ENCODE data around the gene ACOT7. TPM values are rescaled to one million over a fixed set of nuclear protein-coding genes. Genes with fewer than 3 reads are reported as not detected.
"Not testable (repeated sequence)": the region's sequence is repeated elsewhere in the genome, so short reads cannot be mapped to it uniquely, and the experiment has no call there.

Gene ACOT7
- total and polyA plus RNA-seq, 10 donors: 10.6 to 31.5 (median 20.3) TPM

DNA sequence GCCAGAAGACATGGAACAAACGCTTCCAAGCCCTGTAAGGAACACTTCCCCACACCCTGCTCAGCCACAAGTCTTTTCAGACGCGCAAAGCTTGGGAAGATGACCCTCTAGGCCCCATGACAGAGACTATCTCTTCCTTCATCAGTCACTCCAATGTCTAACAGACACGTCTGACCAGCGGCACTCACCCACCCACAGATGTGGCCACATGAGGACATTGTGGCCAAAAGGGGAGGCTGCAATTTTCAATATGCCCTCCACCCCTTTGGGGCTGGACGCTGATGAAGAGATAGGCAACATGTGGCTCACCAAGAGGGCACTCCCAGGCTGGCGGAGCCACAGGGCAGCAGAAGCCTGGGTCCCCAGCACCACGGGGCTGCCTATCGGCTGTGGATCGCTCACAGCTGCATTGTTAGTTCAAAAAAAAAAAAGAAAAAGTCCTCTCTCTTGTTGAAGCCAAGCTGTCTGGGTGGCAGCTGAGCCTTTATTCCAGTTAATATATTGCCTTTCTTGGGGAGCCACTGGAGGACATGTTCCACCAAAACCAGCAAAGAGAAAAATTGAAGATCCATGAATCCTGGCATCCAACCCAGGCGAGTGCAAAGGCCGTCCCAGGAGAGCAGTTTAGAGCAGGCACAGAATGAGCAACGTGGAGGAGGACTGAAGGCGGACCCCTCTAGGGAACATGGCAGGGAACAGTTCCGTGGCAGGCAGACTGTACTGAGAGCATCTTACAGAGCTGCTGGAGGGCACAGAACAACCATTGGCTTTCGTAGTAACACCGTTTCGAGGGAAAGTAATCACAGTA lies 80.0 kb downstream of the ACOT7 start:
- Histone ChIP-seq H3K4me3 (no peak overlapping the region), H3K27ac (no peak overlapping the region), H3K36me3 (peaks cover 0 to 34% (median 0%) of the 10 kb centered on the region in 6 donors), H3K9me3 (no peaks in the 10 kb centered on the region), H3K27me3 (replicated peaks in 1 of 7) (no peaks in the 10 kb centered on the region), H3K4me1 (no peaks in the 10 kb centered on the region)
- intact Hi-C loops (cut with DNase I; ENCODE audit: low total_unique reads): no loop called here
- 87 to 96% (median 90%) methylated on average over 17 to 18 of the region's 18 CpGs for WGBS, 5 donors
- TF ChIP-seq, protein P1, sequence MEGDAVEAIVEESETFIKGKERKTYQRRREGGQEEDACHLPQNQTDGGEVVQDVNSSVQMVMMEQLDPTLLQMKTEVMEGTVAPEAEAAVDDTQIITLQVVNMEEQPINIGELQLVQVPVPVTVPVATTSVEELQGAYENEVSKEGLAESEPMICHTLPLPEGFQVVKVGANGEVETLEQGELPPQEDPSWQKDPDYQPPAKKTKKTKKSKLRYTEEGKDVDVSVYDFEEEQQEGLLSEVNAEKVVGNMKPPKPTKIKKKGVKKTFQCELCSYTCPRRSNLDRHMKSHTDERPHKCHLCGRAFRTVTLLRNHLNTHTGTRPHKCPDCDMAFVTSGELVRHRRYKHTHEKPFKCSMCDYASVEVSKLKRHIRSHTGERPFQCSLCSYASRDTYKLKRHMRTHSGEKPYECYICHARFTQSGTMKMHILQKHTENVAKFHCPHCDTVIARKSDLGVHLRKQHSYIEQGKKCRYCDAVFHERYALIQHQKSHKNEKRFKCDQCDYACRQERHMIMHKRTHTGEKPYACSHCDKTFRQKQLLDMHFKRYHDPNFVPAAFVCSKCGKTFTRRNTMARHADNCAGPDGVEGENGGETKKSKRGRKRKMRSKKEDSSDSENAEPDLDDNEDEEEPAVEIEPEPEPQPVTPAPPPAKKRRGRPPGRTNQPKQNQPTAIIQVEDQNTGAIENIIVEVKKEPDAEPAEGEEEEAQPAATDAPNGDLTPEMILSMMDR (IDR thresholded peaks at IDR 0.05 in 8 of 11, conservative IDR thresholded peaks at IDR 0.05 in 3 of 11): no peak
- TF ChIP-seq POLR2AphosphoS5 (IDR thresholded peaks at IDR 0.05): no peak
- TF ChIP-seq POLR2A (IDR thresholded peaks at IDR 0.05): no peak
- DNase-seq: no peak

DNA sequence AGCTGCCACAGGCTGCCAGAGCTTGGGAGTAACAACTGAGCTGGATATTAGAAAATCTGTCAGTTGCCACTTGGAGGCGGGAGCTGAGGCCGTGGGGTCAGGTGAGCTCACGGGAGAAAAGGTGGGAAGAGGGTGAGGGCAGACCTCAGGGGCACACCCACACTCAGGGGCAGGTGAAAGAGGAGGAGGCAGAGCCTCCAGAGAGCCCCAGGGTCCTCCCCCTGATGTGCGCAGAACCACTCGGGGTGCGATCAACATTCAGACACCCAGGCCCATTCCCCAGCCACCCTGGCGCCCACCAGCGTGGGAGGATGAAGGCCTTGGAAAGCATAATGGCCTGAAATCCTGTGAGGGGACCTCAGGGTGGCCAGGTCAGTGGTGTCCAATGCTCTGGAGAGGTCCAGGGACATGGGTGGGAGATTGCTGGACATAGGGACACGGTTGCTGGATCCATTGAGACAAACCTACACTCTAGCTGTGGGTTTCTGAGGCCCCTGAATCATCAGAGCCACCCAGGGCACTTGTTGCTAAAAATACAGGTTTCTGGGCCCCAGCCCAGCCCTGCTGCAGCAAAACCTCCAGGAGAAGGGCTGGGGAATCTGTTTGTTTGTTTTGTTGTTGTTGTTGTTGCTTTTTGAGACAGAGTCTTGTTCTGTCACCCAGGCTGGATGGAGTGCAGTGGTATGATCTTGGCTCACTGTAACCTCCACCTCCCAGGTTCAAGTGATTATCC lies 83.3 kb downstream of the ACOT7 start:
- TF ChIP-seq POLR2AphosphoS5 (IDR thresholded peaks at IDR 0.05) (no peak), POLR2A (IDR thresholded peaks at IDR 0.05) (no peak)
- TF ChIP-seq, protein P1 (IDR thresholded peaks at IDR 0.05 in 8 of 11, conservative IDR thresholded peaks at IDR 0.05 in 3 of 11): no peak
- Histone ChIP-seq H3K27me3 (replicated peaks in 1 of 7) (no peaks in the 10 kb centered on the region), H3K4me1 (no peaks in the 10 kb centered on the region), H3K4me3 (no peak overlapping the region), H3K27ac (no peak overlapping the region), H3K36me3 (peaks cover 0 to 7% (median 0%) of the 10 kb centered on the region in 6 donors), H3K9me3 (peaks cover 0 to 6% (median 0%) of the 10 kb centered on the region in 8 donors)
- 92 to 98% (median 95%) methylated on average over 9 of the region's 9 CpGs for WGBS, 5 donors
- DNase-seq: no peak
- intact Hi-C loops (cut with DNase I; ENCODE audit: low total_unique reads): no loop called here

DNA sequence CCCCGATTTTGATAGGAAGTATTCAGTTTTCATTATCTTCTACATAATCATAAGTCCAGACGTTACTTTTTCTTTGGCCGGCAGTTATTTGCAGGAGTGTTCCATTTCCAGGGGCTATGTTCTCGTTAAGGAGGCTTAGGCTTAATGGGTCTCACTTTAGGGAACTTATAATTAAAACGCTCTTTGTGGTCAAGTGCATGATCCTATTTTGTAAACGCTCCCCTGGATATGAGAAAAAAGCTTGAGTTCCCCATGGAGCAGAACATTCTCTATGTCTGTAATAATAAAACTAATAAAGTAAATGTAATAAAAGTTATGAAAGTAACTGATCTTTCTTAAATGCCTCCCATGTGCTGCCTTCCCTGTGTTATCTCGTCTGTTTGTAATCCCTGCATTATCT lies 84.0 kb downstream of the ACOT7 start:
- Histone ChIP-seq H3K9me3 (peaks cover 0 to 6% (median 0%) of the 10 kb centered on the region in 8 donors), H3K4me1 (no peaks in the 10 kb centered on the region), H3K36me3 (peaks cover 0 to 7% (median 0%) of the 10 kb centered on the region in 6 donors), H3K27ac (no peak overlapping the region), H3K27me3 (replicated peaks in 1 of 7) (no peaks in the 10 kb centered on the region), H3K4me3 (no peak overlapping the region)
- intact Hi-C loops (cut with DNase I; ENCODE audit: low total_unique reads): no loop called here
- no peak for DNase-seq
- TF ChIP-seq POLR2A (IDR thresholded peaks at IDR 0.05): no peak
- TF ChIP-seq POLR2AphosphoS5 (IDR thresholded peaks at IDR 0.05): no peak
- TF ChIP-seq, protein P1 (IDR thresholded peaks at IDR 0.05 in 8 of 11, conservative IDR thresholded peaks at IDR 0.05 in 3 of 11): no peak
- 86 to 93% (median 93%) methylated on average over 7 of the region's 7 CpGs for WGBS, 5 donors

DNA sequence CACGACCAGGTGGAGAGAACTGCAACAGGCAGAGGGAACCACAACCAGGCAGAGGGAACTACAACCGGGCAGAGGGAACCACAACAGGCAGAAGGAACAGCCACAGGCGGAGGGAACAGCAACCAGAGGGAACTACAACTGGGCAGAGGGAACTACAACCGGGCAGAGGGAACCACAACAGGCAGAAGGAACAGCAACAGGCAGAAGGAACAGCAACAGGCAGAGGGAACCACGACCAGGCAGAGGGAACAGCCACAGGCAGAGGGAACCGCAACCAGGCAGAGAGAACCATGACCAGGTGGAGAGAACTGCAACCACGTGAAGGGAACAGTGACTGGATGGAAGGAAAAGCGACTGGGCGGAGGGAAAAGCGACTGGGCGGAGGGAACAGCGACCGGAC lies 85.1 kb downstream of the ACOT7 start:
- TF ChIP-seq, protein P1 (IDR thresholded peaks at IDR 0.05 in 8 of 11, conservative IDR thresholded peaks at IDR 0.05 in 3 of 11): no peak
- TF ChIP-seq POLR2A (IDR thresholded peaks at IDR 0.05) (no peak), POLR2AphosphoS5 (IDR thresholded peaks at IDR 0.05) (no peak)
- Histone ChIP-seq H3K27ac (no peak overlapping the region), H3K36me3 (peaks cover 0 to under 1% (median 0%) of the 10 kb centered on the region in 6 donors), H3K9me3 (peaks cover 0 to 6% (median 0%) of the 10 kb centered on the region in 8 donors), H3K4me1 (no peaks in the 10 kb centered on the region), H3K27me3 (replicated peaks in 1 of 7) (no peaks in the 10 kb centered on the region), H3K4me3 (no peak overlapping the region)
- WGBS, 5 donors: 90 to 95% (median 92%) methylated on average over 13 of the region's 13 CpGs
- intact Hi-C loops (cut with DNase I; ENCODE audit: low total_unique reads): no loop called here
- DNase-seq: no peak

DNA sequence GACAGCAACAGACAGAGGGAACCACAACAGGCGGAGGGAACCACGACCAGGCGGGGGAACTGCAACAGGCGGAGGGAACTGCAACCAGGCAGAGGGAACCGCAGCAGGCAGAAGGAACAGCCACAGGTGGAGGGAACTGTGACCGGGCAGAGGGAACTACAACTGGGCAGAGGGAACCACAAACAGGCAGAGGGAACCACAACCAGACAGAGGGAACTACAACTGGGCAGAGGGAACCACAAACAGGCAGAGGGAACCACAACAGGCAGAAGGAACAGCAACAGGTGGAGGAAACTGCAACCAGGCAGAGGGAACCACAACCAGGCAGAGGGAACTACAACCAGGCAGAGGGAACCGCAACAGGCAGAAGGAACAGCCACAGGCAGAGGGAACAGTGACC lies 85.9 kb downstream of the ACOT7 start:
- WGBS, 5 donors: 78 to 92% (median 88%) methylated on average over 7 of the region's 7 CpGs
- DNase-seq: not testable (repeated sequence)

More for the DNA sequence above, 85.9 kb downstream of the ACOT7 start:
- intact Hi-C loops (cut with DNase I; ENCODE audit: low total_unique reads); H3K9me3 ChIP-seq; H3K27ac ChIP-seq; H3K4me1 ChIP-seq; H3K27me3 ChIP-seq (replicated peaks in 1 of 7); H3K36me3 ChIP-seq; H3K4me3 ChIP-seq: not testable (repeated sequence)
